ENCODE data around the gene MAP3K15.

The MAP3K15 gene

GRCh38 chrX:19548279-19548678 lies 33.0 kb upstream of the MAP3K15 start:
- no peak overlapping the region for H3K27ac ChIP-seq (ENCODE audit: low read depth, low read length, poor library complexity, severe bottlenecking)
- no peaks in the 10 kb centered on the region for H3F3A ChIP-seq (ENCODE audit: insufficient read depth, low read length)
- H3K4me2 ChIP-seq (ENCODE audit: low read length), result no peak overlapping the region
- H3K36me3 ChIP-seq (ENCODE audit: insufficient read depth, low read length), result peaks cover 50% of the 10 kb centered on the region; the same call in 1 of the 2 replicates
- H2AFZ ChIP-seq (ENCODE audit: low read length), result no peak overlapping the region
- no peak overlapping the region for H3K4me3 ChIP-seq (ENCODE audit: low read depth, low read length, poor library complexity, severe bottlenecking)
- H3K27me3 ChIP-seq (ENCODE audit: insufficient read depth, low read length), result no peaks in the 10 kb centered on the region
- H3K9me2 ChIP-seq (ENCODE audit: low read depth, low read length), result no peaks in the 10 kb centered on the region
- no peak overlapping the region for H3K9ac ChIP-seq (ENCODE audit: low read length)
- no peak for TF ChIP-seq CTCF (IDR thresholded peaks at IDR 0.05; ENCODE audit: low read length)
- no peak for TF ChIP-seq EZH2 (IDR thresholded peaks at IDR 0.05; ENCODE audit: borderline replicate concordance, low read length)
- no peaks in the 10 kb centered on the region for H3K9me3 ChIP-seq (ENCODE audit: low read length)
- H4K20me1 ChIP-seq (ENCODE audit: insufficient read depth, low read length), result no peaks in the 10 kb centered on the region
- H3K79me2 ChIP-seq (ENCODE audit: insufficient read depth, low read length), result no peaks in the 10 kb centered on the region
- H3K4me1 ChIP-seq (ENCODE audit: insufficient read depth, low read length, severe bottlenecking), result no peaks in the 10 kb centered on the region

- Histone ChIP-seq H3K4me3 (ENCODE audit: low read depth, low read length, poor library complexity, severe bottlenecking) (no peak overlapping the region), H3K9ac (ENCODE audit: low read length) (no peak overlapping the region), H3K9me2 (ENCODE audit: low read depth, low read length) (no peaks in the 10 kb centered on the region), H3K9me3 (ENCODE audit: low read length) (no peaks in the 10 kb centered on the region), H3K79me2 (ENCODE audit: insufficient read depth, low read length) (no peaks in the 10 kb centered on the region), H3K4me2 (ENCODE audit: low read length) (no peak overlapping the region), H4K20me1 (ENCODE audit: insufficient read depth, low read length) (no peaks in the 10 kb centered on the region), H3K27me3 (ENCODE audit: insufficient read depth, low read length) (no peaks in the 10 kb centered on the region), H3K27ac (ENCODE audit: low read depth, low read length, poor library complexity, severe bottlenecking) (no peak overlapping the region), H2AFZ (ENCODE audit: low read length) (no peak overlapping the region), H3K36me3 (ENCODE audit: insufficient read depth, low read length) (peaks cover 53% of the 10 kb centered on the region), H3F3A (ENCODE audit: insufficient read depth, low read length) (no peaks in the 10 kb centered on the region), H3K4me1 (ENCODE audit: insufficient read depth, low read length, severe bottlenecking) (no peaks in the 10 kb centered on the region)
- TF ChIP-seq EZH2 (IDR thresholded peaks at IDR 0.05; ENCODE audit: borderline replicate concordance, low read length) (no peak), CTCF (IDR thresholded peaks at IDR 0.05; ENCODE audit: low read length) (no peak)
These were observed 30.3 kb upstream of the MAP3K15 start for GRCh38 chrX:19545651-19546050.

GRCh38 chrX:19544693-19545305 lies 29.5 kb upstream of the MAP3K15 start:
- Histone ChIP-seq H3K27me3 (ENCODE audit: insufficient read depth, low read length) (no peaks in the 10 kb centered on the region), H3K9me3 (ENCODE audit: low read length) (no peaks in the 10 kb centered on the region), H3K36me3 (ENCODE audit: insufficient read depth, low read length) (peaks cover 49% of the 10 kb centered on the region), H3K27ac (ENCODE audit: low read depth, low read length, poor library complexity, severe bottlenecking) (no peak overlapping the region), H3F3A (ENCODE audit: insufficient read depth, low read length) (no peaks in the 10 kb centered on the region), H3K79me2 (ENCODE audit: insufficient read depth, low read length) (no peaks in the 10 kb centered on the region), H3K9me2 (ENCODE audit: low read depth, low read length) (no peaks in the 10 kb centered on the region), H2AFZ (ENCODE audit: low read length) (no peak overlapping the region), H3K4me2 (ENCODE audit: low read length) (no peak overlapping the region), H4K20me1 (ENCODE audit: insufficient read depth, low read length) (no peaks in the 10 kb centered on the region), H3K9ac (ENCODE audit: low read length) (no peak overlapping the region), H3K4me1 (ENCODE audit: insufficient read depth, low read length, severe bottlenecking) (no peaks in the 10 kb centered on the region), H3K4me3 (ENCODE audit: low read depth, low read length, poor library complexity, severe bottlenecking) (no peak overlapping the region)
- no peak for TF ChIP-seq EZH2 (IDR thresholded peaks at IDR 0.05; ENCODE audit: borderline replicate concordance, low read length)
- peak; percentile 61 for TF ChIP-seq CTCF (IDR thresholded peaks at IDR 0.05; ENCODE audit: low read length)

All from OCI-LY1 (cell line).